ENCODE data around the gene SPDEF.

Gene SPDEF

DNA sequence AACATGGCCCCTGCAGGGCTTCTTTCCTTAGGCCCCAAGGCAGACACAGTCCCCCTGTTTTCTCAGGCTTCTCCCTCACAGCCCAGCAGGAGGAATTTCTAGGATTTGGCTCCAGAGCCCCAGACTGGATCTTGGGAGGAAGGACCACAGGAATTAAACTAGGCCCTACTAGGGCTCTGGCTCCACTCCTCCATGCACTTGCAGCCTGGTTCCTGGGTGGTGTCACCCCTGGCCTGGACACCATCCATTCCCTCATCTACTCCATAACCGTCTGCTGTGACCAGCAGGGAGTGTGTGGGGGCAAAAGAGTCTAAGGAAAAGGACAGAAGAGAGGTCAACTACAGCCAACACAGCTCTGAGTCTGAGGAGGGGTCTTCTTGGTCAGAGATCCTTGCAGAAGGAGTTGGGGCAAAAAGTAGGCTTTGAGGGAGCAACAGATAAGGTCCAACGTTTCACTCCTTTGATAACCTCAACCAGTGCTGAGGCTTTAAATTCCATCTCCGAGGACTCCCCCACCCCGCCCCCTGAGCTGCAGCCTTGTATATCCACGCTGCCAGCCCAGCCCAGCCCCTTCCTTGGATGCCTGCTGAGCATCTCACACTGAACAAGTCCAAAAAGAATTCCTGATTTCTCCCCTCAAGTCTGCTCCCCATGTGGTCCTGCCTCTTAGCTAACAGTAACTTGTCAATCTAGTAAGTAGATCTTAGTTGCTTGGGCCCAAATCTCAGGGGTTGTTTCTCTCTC is 27.9 kb upstream of the SPDEF start:
- no peak for DNase-seq (ENCODE audit: low read depth in 3 of 3)

DNA sequence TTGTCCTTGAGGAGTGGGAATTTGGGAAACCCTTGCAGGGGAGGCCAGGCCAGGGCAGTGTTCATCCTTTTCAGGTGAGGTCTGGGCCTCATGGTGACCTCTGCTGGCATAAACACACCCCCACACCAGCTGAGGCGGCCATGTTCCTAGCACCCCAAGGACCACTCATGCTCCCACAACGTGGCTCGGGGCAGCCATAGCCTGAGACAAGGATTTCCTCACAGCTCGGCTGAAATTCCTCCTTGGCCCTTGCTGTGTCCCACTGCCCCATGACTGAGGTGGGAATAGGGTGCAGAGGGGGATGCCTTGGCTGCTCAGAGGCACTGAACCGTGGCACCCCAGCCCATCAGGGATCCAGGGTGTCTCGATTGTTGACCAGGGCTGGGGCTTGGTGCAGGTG is 27.3 kb upstream of the SPDEF start:
- no peak for DNase-seq (ENCODE audit: low read depth in 3 of 3)

DNA sequence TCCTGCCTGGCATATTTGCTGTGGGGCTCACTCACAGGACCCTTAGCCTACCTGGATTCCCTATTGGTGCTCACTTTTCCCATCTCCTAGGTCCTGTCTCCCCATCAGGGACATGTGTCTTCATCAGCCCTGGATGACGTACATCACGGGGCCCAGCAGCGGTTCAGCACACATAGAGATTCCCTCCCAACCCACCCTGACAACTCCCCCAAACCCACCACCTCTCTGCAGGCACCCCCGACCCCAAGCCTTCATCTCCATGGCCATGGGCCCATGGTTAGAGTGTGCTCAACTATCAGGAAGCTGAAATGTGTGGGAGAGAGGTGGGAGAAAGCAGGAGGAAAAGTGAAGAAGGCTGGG is 25.4 kb upstream of the SPDEF start:
- DNase-seq (ENCODE audit: low read depth in 3 of 3), result no peak

DNA sequence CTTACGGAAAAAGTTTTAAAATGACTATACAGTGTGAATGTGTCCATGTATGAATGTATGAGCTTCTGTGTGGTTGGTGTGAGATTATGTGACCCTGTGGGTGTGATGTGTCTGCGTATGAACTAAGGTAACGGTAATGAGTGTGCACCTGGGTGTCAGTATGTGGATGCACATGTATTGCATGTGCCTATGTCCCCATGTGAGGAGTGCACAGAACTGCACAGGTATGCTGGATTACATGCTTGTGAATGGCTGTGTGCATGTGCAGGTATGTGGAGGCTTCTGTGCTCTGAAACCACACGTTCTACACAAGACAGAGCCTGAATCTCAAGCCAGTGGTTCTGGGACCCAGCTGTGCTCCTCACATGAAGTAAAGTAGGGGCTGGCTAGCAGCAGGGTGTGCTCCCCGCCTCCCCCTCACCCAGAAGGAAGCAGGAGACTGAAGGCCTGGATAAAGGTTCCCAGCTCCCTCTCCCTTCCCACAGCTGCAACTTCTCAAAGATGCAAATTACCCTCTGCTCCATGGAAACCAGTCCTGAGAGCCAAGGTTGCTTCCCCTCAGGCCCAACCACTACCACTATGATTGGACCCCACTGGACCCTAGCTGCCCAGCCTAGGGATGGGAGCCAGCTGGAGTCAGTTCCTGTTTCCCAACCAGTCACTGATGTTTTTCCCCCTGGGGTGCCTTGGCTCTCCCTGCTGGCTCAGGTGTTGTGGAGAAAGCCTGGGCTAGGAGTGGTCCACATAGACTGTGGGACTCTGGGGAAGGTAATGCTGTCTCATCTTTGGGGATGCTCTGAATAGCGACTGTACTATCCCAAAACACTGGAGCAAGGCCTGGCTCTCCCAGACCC is 24.8 kb upstream of the SPDEF start:
- no peak for DNase-seq (ENCODE audit: low read depth in 3 of 3)

DNA sequence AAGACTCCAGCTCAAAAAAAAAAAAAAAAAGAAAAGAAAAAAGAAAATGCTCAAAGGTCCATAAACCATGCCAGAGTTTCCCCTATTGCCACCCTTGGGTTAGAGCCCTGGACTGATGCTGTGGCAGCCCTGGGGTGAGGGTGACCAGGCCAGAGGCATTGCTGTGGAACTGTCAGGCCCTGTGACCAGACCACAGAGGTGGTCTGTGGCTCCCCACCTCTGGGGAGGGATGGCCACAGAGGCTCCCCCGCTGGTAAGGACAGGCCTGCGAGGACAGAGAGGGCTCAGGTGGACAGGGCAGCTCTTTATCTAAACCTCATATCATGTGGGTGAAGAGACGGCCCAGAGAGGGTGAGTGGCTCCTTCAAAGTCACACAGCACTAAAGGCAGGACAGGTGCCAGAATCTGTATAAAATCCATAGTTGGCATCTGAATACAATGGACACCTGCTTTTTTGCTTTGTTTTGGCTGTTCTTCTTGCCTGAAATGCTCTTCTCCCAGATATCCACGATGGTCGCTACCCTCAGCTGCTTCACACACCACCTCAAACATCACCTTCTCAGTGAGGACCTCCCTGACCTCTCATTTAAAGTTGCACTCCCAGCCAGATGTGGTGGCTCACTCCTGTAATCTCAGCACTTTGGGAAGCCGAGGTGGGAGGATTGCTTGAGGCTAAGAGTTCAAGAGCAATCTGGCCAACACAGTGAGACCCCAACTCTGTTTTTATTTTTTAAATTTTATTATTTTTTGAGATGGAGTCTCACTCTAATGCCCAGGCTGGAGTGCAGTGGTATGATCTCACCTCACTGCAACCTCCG is 22.5 kb upstream of the SPDEF start:
- DNase-seq (ENCODE audit: low read depth in 3 of 3), result no peak

DNA sequence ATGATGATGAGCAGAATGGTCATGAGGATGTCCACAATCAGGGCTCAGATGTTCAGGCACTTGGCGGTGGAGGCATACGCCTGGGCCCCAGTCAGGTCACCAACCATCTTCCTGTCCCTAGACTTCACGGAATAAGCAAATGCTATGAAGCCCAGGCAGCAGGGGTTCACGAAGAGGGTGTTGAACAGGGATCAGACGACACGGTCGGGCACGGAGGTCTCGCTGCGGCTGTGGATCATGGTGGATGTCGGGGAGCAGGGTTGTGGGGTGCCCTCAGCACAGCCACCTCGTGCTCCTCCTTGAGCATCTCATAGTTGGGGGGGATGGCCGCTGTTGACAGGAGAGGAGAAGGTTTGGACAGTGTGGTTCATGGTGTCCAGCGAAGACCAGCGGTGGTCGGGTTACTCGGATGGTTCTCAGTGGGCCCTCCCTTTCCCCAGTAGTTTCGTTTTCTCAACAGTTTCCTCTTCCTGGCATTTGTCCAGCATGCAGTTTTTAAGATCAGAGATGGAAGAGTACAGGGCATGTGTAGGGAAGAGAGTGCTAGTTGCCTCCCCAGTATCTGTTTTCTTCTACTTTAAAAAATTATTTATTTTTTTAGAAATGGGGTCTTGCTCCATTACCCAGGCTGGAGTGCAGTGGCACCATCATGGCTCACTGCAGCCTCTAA is 20.3 kb upstream of the SPDEF start:
- no peak for DNase-seq (ENCODE audit: low read depth in 3 of 3)

DNA sequence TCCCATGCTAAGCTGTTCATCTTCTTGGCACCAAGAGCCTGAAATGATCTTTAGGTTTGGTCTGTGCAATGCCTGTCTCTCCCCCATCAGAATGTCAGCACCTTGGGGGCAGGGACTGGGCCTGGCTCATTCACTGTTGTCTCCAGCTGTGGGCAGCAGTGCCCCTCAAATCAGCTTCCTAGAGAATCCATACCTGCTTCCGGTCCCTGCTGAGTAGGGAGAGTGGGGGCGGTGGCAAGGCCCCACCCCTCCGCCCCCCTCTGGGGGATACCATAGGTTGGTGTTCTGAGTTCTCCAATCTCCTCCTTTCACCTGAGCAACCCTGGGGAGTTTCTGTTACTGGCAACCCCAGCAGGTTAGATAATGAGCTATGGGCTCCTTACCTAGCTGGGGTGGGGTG is 19.2 kb upstream of the SPDEF start:
- DNase-seq (ENCODE audit: low read depth in 3 of 3), result no peak

DNA sequence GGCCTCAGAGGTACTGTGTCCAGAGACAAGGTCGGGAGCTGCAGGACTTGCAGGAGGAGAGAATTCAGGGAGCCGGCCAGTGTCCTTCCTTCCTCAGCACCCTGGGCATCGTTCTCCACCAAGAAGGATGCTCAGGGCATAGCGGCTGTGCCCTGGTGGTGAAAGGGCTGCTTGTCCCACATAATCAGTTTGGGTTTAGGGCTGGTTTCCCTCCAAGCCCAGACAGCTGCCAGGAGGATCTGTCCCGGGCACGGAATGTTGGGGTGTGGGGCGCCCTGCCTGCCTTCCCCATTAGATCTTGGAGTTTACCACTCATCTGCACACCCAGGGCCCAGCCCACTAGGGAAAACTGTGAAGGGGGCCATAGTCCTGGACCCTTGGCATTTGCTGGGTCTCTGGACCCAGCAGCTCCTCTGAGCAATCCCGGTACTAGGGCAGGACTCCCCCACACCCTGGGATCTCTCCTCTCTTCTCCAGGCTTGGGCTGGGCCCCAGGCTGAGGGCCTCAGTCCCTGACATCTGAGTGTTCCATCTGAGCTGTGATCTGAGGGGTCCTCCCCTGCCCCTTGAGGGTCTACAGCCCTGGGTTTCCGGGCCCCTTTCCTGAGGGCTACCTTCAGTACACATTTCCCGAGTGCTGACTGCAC is 18.6 kb upstream of the SPDEF start:
- DNase-seq (ENCODE audit: low read depth in 3 of 3), result no peak

DNA sequence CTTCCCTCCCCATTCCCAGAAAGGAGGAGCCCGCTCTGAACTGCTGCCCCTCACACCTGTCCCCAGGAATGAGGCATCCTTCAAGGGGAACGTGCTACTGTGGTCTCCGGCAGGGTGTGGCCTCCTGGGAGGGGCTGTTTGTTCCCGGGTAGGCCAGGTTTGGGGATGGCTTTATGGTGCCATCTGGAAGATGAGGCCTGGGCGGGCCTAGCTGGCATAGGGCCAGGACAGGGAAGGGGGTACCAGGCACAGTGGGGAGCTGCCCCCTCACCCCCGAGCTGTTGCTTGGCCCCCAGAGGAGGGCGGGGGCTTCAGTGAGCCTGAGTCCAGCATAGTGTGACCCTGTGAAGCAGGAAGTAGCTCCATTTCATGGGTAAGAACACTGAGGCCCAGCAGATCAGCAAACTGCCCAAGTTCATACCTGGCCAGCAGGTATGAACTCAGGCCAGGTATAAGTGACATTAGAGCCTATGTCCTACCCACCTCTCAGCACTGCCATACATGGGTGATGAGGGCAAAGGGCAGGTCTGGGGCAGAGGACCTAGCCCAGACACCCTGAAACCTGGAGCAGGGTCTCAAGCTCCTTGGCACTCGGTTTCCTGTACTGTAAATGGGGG is 17.5 kb upstream of the SPDEF start:
- no peak for DNase-seq (ENCODE audit: low read depth in 3 of 3)

DNA sequence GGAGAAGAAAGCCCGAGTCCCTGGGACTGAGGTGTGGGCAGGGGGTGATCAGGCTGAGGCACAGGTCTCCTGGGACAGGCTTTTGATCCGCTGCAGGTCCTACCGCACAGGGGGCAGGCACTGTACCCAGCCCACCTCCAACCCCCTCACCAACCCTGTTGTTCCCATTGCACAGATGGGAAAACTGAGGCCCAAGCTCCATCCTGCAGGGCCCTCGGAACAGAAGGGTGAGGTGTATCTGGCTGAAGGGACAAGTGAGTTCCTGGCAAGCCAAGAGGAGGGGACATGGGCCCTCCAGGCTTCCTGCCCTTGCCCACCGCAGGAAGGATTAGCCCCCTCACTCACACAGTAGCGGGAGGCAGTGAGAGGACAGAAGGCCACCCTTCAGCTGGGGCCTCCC is 16.5 kb upstream of the SPDEF start:
- no peak for DNase-seq (ENCODE audit: low read depth in 3 of 3)

DNA sequence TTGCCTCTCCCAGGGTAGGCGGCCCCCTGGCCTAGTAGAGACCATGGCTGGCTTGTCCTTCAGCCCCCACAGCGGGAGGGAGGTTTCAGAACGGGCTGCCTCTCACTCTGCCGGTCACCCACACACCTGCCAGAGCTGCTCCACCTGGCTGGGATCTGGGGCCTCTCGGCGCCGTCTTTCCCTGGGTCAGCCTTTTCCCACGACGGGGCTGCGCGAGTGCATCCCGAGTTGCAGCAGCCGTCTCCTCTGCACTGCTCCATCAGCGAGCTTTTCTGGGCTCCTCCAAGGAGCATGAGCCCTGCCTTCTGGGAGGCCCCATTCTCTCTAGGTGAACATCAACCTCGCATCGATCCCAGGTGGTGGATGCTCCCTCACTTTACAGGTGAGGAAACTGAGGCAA is 15.9 kb upstream of the SPDEF start:
- DNase-seq (ENCODE audit: low read depth in 3 of 3), result no peak

DNA sequence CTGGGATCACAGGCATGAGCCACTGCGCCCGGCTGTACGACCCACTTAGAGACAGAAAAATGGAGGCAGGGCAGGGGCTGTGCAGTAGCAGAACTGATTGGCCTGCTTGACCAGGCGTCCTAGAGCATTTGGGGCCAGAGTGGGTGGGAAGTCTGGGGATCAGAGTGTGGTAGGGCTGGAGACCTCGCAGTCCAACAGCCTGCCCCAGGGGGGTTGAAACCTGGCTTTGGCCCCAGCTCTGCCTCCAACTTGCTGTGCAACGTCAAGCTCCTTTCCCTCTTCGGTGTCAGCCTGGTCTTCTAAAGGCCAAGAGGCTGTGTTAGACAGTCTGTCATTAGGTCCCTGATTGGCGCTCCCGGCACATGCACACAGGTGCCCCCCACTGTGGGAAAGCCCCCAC is 15.3 kb upstream of the SPDEF start:
- no peak for DNase-seq (ENCODE audit: low read depth in 3 of 3)

DNA sequence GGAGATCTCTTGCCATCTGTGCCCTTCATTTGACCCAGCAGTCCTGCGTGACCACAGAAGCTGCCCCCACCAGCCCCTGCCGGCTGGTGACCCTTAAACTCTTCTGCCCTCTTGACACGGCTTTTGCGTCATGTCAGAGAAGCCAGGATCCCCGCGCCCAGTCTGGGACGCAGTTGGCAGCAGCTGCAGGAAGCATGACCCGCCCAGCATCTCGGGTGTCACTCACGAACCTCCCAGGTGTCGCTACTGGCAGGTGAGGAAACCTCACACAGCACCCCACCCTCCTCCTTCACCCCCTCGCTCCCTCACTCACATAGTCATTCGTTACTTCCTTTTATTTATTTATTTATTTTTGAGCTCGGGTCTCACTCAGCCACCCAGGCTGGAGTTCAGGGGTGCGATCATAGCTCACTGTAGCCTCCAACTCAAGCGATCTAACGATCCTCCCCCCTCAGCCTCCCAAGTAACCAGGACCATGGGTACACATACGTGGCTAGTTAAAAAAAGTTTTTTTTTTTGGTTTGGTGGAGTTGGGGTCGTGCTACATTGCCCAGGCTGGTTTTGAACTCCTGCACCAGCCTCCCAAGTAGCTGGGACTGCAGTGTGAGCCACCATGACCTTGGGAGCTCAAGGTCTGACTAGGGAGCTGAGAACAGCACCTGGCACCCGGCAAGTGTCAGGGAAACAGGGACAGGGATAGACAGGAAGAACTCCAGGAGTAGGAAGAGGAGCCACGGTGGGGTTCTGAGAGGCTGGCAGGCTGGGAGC is 14.1 kb upstream of the SPDEF start:
- no peak for DNase-seq (ENCODE audit: low read depth in 3 of 3)

DNA sequence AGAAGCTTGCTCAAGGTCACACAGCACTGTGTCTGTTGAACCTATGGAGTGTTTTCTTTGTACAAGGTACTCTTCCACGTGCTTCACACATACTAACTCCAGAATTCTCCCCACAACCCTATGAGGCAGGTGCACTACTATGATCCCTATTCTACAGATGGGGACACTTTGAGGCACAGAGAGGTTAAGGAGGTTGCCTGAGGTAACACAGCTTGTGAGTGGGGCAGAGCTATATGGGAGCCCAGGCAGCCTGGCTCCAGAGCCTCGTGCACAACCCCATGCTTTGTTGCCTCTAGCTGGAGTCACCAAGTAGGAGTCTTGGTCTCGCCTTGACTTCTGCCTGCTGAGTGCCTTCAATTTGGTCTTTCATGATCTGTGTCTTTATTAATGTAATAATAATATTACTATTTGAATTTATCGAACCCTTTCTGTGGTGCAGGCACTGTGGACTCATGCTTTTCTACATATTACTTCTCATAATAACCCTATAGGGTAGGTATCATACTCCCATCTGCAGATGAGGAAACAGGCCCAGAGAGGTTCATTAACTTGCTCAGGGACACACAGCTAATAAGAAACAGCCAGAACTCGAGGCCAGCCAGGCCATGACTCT is 13.3 kb upstream of the SPDEF start:
- no peak for DNase-seq (ENCODE audit: low read depth in 3 of 3)

DNA sequence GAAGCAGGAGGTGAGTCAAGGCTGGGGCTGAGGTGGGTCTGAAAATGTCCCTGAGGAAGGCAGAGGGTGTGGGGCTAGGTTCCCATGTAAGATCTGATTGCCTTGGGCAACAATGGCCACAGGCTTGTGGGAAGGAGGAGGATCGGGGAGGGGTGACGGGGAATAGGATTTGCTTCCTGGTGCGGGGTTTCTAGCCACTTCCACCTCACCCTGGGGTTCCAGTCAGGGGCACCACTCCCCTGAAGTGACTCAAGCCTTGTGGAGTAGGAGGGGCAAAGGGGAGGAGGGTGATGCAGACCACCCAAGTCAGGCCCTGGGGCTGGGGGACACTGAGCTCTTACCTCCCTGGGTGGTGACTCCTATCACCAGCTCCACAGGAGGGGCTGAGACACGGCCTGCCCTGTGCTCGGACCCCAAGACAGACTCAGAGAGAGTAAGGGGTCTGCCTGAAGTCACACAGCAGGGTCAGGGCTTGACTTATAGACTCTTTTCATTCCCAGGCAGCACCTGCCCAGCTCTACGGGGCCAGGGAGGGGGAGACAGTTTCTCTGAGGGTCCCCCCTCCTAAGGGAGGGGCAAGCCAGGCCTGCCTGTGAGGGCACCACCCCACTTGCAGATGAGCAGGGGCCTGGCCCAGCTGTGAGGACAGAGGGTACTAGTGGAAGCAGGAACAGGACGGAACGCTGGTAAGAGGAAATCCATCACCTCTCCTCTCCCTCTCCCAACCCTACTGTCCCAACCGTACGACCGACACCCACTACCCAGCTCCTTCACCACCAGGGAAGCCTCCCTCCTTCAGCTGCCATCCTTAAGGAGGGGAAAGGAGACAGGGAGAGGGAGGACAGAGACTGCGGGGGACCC is 12.4 kb upstream of the SPDEF start:
- no peak for DNase-seq (ENCODE audit: low read depth in 3 of 3)

DNA sequence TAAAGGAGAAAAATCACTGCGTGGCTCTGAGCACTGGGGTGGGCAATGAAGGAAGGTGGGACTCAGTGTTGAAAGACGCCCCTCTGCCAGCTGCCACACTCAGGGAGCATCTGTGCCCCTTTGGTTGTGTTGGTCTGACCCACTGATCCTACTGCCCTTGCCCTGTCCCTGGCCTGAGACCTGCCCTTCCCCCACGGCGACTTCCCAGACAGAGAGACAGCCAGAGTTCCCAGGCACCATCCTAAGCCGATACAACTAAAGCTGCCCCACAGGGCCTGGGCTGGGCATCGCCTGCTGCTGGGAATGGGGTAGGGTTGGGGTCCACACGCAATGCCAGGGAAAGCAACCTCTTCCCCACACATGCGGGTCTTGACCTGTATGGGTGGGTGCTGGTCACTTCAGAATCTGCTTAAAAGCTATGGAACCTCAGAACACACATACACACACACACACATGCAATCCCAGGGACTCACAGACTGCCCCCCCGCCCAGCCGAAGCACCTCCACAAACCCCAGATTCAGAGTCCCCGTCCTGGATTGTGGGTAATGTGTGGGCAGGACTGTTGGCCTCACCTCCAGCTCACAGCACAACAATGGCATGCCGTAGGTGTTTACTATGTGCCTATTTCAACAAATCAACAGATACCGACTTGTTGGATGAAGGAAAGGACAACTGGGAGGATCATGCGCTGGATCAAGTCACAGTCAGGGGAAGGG is 10.9 kb upstream of the SPDEF start:
- DNase-seq (ENCODE audit: low read depth in 3 of 3), result no peak

DNA sequence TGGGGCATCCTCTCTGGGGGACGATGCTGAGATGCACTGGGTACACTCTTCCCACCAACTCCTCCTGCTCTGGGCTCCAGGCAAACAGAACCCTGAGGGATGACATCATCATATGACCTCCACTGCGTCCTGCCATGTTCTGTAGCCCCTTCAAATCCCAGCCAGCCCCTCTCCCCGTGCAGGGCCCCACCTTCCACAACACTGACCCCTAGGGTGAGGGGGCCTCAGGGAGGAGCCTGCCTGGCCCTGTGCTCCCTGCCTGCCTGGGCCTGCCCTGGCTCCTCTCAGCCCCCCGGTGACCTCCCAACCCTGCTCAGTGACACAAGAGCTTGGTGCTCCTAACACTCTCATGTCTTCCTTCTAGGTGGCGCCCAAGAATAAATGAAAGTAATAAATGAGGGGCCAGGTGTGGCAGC is 9.6 kb upstream of the SPDEF start:
- DNase-seq (ENCODE audit: low read depth in 3 of 3), result no peak

DNA sequence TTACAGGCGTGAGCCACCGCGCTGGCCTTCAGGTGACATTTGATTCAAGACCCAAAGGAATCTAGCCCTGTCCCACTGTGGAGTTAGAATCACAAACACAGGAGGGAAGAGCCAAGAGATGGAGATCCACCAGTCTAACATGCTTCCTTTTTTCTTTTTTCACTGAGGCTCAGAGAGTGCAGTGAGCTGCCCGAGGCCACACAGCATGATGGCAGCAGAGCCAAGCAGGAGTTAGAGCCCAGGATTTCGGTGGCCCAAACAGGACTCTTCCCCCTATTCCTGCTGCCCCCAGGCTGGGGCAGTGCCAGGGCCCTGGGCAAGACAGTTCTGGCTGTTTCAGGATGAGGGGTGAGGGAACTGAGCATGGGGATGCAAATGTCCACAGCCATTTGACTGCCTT is 8.1 kb upstream of the SPDEF start:
- DNase-seq (ENCODE audit: low read depth in 3 of 3), result no peak
